SJCRH30 (cell line): ENCODE results near the gene LHPP. TPM values are rescaled to one million over a fixed set of nuclear protein-coding genes. Genes with fewer than 3 reads are reported as not detected.

Experiments
- DNase-seq, 2 experiments: peaks; one replicate each; pipeline ENCODE4 v3.0.0-alpha.2; 2015 to 2020
- H3K27ac ChIP-seq: fragments of 250-450 bp; sonication (Bioruptor Pico); 2 replicates; pipeline ENCODE4 v1.5.1; 2020; ENCODE audit warnings: mild to moderate bottlenecking, moderate library complexity
- H3K27me3 ChIP-seq: fragments of 250-450 bp; sonication (Bioruptor Pico); 2 replicates; pipeline ENCODE4 v1.5.1; 2020; ENCODE audit warnings: mild to moderate bottlenecking, moderate library complexity
- H3K36me3 ChIP-seq: fragments of 250-450 bp; sonication (Bioruptor Pico); 2 replicates; pipeline ENCODE4 v1.5.1; 2020; ENCODE audit warnings: mild to moderate bottlenecking, moderate library complexity
- H3K4me1 ChIP-seq: fragments of 250-450 bp; sonication (Bioruptor Pico); 2 replicates; pipeline ENCODE4 v1.5.1; 2020; ENCODE audit warnings: mild to moderate bottlenecking, moderate library complexity
- H3K4me3 ChIP-seq: fragments of 250-450 bp; sonication (Bioruptor Pico); 2 replicates; pipeline ENCODE4 v1.5.1; 2020; ENCODE audit warnings: mild to moderate bottlenecking, moderate library complexity
- H3K9me3 ChIP-seq: fragments of 250-450 bp; sonication (Bioruptor Pico); replicated peaks from 2 replicates; pipeline ENCODE4 v1.5.1; 2020; ENCODE audit warnings: mild to moderate bottlenecking, moderate library complexity
- total RNA-seq: library from RNA; depleted of rRNA; stranded (reverse); fragments of >200 nt; shearing (Covaris generic); gene quantifications from 2 replicates; pipeline ENCODE4 v1.2.3, GENCODE V29; 2014

Gene LHPP
- total RNA-seq, 1 experiment from 2014 or later = 2.9 TPM

DNA sequence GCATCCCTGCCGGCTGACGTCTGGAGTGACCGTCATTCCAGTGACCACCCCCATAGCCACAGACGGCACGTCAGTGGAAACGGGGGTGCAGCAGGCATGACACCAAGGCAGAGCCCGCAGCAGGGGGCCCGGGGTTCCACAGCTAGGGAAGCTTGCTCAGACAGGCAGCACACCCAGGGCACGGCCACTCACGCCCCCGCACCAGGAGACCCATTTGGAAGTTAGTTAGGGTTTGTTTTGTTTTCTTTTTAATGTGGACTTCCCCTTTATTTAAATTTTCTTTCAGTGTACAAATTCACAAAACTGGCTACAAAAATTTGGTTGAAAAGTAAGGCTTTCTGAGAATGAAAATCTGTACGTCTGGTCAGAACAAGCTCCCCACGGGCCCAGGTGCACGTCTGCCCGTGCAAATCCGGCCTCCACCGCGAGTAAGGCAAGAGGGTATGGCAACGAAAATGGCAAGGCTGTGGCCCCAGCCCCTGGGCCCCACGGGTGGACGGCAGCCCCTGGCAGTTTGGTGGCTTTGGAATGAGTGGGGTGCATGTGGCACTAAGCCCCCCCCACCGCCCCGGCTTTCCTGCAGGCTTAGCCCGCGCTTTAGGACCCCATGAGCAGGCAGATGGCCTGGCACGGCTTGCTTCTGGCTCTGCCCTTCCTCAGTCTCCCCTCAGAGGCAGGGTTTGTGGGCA is 158.3 kb downstream of the LHPP start:
- Histone ChIP-seq H3K4me3 (no peak overlapping the region), H3K27me3 (no peaks in the 10 kb centered on the region), H3K27ac (no peak overlapping the region), H3K4me1 (peaks cover 3% of the 10 kb centered on the region; the same call in 1 of the 2 replicates), H3K36me3 (no peaks in the 10 kb centered on the region), H3K9me3 (no peaks in the 10 kb centered on the region)
- no peak for DNase-seq

DNA sequence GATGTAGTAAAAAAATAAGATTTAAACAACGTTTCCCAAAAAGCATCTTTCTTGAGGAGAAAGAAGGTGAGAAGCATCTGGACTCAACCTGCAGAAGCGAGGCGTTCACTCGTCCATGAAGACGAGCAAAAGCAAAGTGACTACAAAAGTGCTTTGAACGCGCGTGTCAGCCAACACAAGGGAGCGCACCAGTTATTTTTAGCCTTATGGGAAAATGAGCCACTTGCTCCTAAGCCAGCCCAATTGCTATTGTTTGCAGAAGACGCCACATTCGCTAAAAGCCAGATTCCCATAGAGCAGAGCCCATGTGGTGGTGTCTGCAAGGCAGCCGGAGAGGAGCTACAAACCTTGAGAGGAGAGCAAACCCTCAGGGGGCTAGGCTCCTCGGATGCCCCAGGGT is 160.0 kb downstream of the LHPP start:
- peaks cover 9% of the 10 kb centered on the region for H3K4me1 ChIP-seq
- H3K9me3 ChIP-seq = no peaks in the 10 kb centered on the region
- H3K27me3 ChIP-seq = no peaks in the 10 kb centered on the region
- H3K36me3 ChIP-seq = no peaks in the 10 kb centered on the region
- no peak overlapping the region for H3K27ac ChIP-seq
- no peak for DNase-seq
- no peak overlapping the region for H3K4me3 ChIP-seq

DNA sequence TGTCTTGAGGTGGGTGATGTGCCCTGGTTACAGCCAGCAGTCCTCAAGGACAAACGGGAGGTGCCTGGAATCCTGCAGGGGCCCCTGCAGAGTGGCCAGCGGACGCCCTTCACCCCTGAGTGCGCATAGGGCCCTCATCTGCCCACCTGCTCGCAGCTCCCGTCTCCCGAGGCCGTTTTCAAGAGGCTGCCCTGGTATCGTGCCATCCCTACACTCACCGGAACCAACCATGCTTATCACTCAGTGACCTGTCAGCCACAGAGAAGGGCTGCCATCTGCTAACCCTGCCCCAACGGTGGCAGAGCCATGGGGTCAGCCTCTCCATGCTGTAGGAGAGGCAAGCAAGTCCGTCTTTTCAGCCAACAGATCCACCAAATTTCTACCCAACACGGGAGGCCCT is 160.5 kb downstream of the LHPP start:
- Histone ChIP-seq H3K27ac (no peak overlapping the region), H3K9me3 (no peaks in the 10 kb centered on the region), H3K4me3 (no peak overlapping the region), H3K4me1 (peaks cover 14% of the 10 kb centered on the region), H3K27me3 (no peaks in the 10 kb centered on the region), H3K36me3 (no peaks in the 10 kb centered on the region)
- DNase-seq = no peak

- H3K9me3 ChIP-seq = no peaks in the 10 kb centered on the region
- H3K4me1 ChIP-seq = peaks cover 23% of the 10 kb centered on the region
- H3K27me3 ChIP-seq = no peaks in the 10 kb centered on the region
- no peaks in the 10 kb centered on the region for H3K36me3 ChIP-seq
- H3K4me3 ChIP-seq = no peak overlapping the region
- no peak overlapping the region for H3K27ac ChIP-seq
- DNase-seq = no peak
These were observed 161.4 kb downstream of the LHPP start for GRCh38 chr10:124622866-124623536.

- Histone ChIP-seq H3K9me3 (no peaks in the 10 kb centered on the region), H3K4me3 (no peak overlapping the region), H3K36me3 (no peaks in the 10 kb centered on the region), H3K27me3 (no peaks in the 10 kb centered on the region), H3K27ac (no peak overlapping the region), H3K4me1 (peaks cover 30% of the 10 kb centered on the region)
- no peak for DNase-seq
These were observed 162.4 kb downstream of the LHPP start for GRCh38 chr10:124624006-124624405.

DNA sequence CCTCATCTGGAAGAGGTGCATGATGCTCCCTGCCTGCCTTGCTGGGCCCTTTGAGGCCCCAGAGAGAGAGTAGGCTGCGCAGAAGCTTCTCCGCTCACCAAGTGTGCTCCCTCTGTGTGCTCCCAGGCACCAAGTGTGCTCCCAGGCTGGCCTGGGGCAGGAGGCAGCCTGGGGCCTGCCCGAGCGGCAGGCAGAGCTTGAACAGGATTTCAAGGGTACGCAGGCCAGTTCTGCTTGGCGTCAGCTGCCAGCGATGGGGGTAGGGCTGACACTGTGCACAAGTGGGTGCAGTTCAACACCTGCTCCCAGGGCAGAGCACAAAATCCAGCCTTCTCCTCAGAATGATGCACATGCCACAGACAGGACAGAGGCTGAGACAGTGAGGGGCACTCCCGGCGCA is 162.8 kb downstream of the LHPP start:
- Histone ChIP-seq H3K27me3 (no peaks in the 10 kb centered on the region), H3K9me3 (no peaks in the 10 kb centered on the region), H3K4me3 (no peak overlapping the region), H3K27ac (no peak overlapping the region), H3K4me1 (peaks cover 28% of the 10 kb centered on the region), H3K36me3 (no peaks in the 10 kb centered on the region)
- no peak for DNase-seq

GRCh38 chr10:124624895-124625294 is 163.3 kb downstream of the LHPP start:
- Histone ChIP-seq H3K9me3 (no peaks in the 10 kb centered on the region), H3K27me3 (no peaks in the 10 kb centered on the region), H3K4me3 (no peak overlapping the region), H3K27ac (no peak overlapping the region), H3K4me1 (peaks cover 28% of the 10 kb centered on the region), H3K36me3 (no peaks in the 10 kb centered on the region)
- DNase-seq = no peak

GRCh38 chr10:124625831-124626238 is 164.2 kb downstream of the LHPP start:
- DNase-seq = no peak
- H3K4me1 ChIP-seq = peaks cover 28% of the 10 kb centered on the region

DNA sequence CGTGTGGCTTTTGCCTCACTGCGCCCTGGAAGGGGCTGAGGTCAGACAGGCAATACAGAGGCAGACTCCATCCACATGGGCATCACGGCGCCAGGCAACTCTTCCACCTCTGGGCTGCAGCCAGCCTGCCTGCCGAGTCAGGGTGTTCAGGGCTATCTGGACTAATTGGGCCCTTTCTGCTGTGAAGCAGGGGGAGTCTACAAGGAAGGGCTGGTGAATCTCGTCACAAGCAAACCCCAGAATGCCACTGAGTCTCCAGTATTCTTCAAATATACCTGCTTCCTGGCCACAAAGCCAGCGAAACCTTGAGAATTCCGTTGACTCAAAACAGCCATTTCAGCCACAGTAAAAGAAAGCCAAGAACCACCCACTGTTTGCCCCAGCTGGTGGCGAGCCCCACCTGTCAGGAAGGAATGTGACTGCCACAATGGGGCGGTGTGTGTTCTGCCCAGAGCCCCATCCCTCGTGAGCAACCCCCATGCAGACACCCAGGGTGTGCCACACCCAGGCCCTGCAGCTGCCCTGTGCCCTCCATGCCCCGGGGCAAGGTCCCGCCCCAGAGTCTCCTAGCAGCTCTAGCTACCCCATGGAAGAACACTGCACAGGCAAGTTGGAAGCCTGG is 165.2 kb downstream of the LHPP start:
- Histone ChIP-seq H3K9me3 (no peaks in the 10 kb centered on the region), H3K27me3 (no peaks in the 10 kb centered on the region), H3K36me3 (no peaks in the 10 kb centered on the region), H3K4me1 (peaks cover 28% of the 10 kb centered on the region), H3K27ac (peak overlapping the region; percentile 64), H3K4me3 (no peak overlapping the region)
- DNase-seq = peak; percentile 85 to 90

More at GRCh38 chr10:124625831-124626238, 164.2 kb downstream of the LHPP start:
- Histone ChIP-seq H3K9me3 (no peaks in the 10 kb centered on the region), H3K36me3 (no peaks in the 10 kb centered on the region), H3K4me3 (no peak overlapping the region), H3K27ac (no peak overlapping the region; the same call in 1 of the 2 replicates), H3K27me3 (no peaks in the 10 kb centered on the region)

GRCh38 chr10:124627866-124628675 is 166.4 kb downstream of the LHPP start:
- no peak for DNase-seq
- no peaks in the 10 kb centered on the region for H3K36me3 ChIP-seq
- H3K4me1 ChIP-seq = peaks cover 28% of the 10 kb centered on the region
- no peak overlapping the region for H3K4me3 ChIP-seq
- no peaks in the 10 kb centered on the region for H3K9me3 ChIP-seq
- H3K27me3 ChIP-seq = no peaks in the 10 kb centered on the region
- H3K27ac ChIP-seq = peak overlapping the region; percentile 64

DNA sequence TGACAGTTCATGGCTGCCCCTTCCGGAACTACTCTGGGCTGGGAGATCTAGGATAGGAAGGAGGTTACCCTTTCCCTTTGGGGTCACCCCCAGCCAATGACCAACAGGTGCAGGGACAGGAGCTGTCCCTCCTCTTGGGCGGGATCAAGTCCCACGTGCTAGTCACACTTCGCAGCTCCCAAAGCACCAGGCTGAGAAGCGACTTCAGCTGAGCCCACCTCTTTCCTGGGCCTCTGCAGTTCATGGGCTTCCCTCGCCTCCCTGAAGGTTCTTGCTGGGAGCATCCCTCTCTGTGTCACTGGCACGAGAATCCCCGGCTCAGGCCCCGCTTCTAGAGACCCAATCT is 167.0 kb downstream of the LHPP start:
- Histone ChIP-seq H3K27ac (no peak overlapping the region), H3K4me3 (no peak overlapping the region), H3K4me1 (peaks cover 28% of the 10 kb centered on the region), H3K9me3 (no peaks in the 10 kb centered on the region), H3K36me3 (no peaks in the 10 kb centered on the region), H3K27me3 (no peaks in the 10 kb centered on the region)
- no peak for DNase-seq

- H3K27me3 ChIP-seq = no peaks in the 10 kb centered on the region
- DNase-seq = no peak
- no peak overlapping the region for H3K4me3 ChIP-seq
- no peaks in the 10 kb centered on the region for H3K36me3 ChIP-seq
- H3K9me3 ChIP-seq = no peaks in the 10 kb centered on the region
- H3K27ac ChIP-seq = no peak overlapping the region
- peaks cover 28% of the 10 kb centered on the region for H3K4me1 ChIP-seq
These were observed 167.8 kb downstream of the LHPP start for GRCh38 chr10:124629415-124629814.

- DNase-seq = no peak
- Histone ChIP-seq H3K9me3 (no peaks in the 10 kb centered on the region), H3K27ac (no peak overlapping the region), H3K27me3 (no peaks in the 10 kb centered on the region), H3K4me3 (no peak overlapping the region), H3K4me1 (peaks cover 28% of the 10 kb centered on the region), H3K36me3 (no peaks in the 10 kb centered on the region)
These were observed 168.2 kb downstream of the LHPP start for GRCh38 chr10:124629842-124630241.

- Histone ChIP-seq H3K4me3 (no peak overlapping the region), H3K27me3 (no peaks in the 10 kb centered on the region), H3K4me1 (peaks cover 28% of the 10 kb centered on the region), H3K36me3 (no peaks in the 10 kb centered on the region), H3K27ac (no peak overlapping the region), H3K9me3 (no peaks in the 10 kb centered on the region)
- no peak for DNase-seq
These were observed 168.9 kb downstream of the LHPP start for GRCh38 chr10:124630551-124630950.

GRCh38 chr10:124632064-124632531 is 170.5 kb downstream of the LHPP start:
- no peak for DNase-seq
- Histone ChIP-seq H3K27ac (no peak overlapping the region), H3K27me3 (no peaks in the 10 kb centered on the region), H3K4me3 (no peak overlapping the region), H3K36me3 (no peaks in the 10 kb centered on the region), H3K9me3 (no peaks in the 10 kb centered on the region), H3K4me1 (peaks cover 18% of the 10 kb centered on the region)
